OCI-LY1 (cell line): ENCODE results near the gene NLRC3.

Experiments used
- EZH2 ChIP-seq: fragments of 200-600 bp; sonication (generic), shearing (Covaris generic); IDR thresholded peaks from 2 replicates; pipeline ENCODE4 v1.8.0; 2017; ENCODE audit warnings: borderline replicate concordance, mixed run types, mild to moderate bottlenecking, antibody characterized with exemption, low read length, moderate library complexity, mixed read lengths
- TF ChIP-seq, protein P1 (sequence below): fragments of 200-600 bp; sonication (generic), shearing (Covaris generic); IDR thresholded peaks from 2 replicates; pipeline ENCODE4 v1.5.1; 2017; ENCODE audit warnings: mild to moderate bottlenecking, antibody characterized with exemption, low read length, moderate library complexity, mixed read lengths

- TF ChIP-seq, protein P1, sequence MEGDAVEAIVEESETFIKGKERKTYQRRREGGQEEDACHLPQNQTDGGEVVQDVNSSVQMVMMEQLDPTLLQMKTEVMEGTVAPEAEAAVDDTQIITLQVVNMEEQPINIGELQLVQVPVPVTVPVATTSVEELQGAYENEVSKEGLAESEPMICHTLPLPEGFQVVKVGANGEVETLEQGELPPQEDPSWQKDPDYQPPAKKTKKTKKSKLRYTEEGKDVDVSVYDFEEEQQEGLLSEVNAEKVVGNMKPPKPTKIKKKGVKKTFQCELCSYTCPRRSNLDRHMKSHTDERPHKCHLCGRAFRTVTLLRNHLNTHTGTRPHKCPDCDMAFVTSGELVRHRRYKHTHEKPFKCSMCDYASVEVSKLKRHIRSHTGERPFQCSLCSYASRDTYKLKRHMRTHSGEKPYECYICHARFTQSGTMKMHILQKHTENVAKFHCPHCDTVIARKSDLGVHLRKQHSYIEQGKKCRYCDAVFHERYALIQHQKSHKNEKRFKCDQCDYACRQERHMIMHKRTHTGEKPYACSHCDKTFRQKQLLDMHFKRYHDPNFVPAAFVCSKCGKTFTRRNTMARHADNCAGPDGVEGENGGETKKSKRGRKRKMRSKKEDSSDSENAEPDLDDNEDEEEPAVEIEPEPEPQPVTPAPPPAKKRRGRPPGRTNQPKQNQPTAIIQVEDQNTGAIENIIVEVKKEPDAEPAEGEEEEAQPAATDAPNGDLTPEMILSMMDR: no peak
- TF ChIP-seq EZH2: no peak
These were observed 48.1 kb upstream of the NLRC3 start for GRCh38 chr16:3625331-3625730.
